Amniotic stem cell (primary cell): Measurements from ENCODE around the gene NHSL1.

Experiments
- DNase-seq: peaks from one replicate; lab custom pipeline; 2025; lab: John Stamatoyannopoulos, UW

Gene NHSL1

DNA sequence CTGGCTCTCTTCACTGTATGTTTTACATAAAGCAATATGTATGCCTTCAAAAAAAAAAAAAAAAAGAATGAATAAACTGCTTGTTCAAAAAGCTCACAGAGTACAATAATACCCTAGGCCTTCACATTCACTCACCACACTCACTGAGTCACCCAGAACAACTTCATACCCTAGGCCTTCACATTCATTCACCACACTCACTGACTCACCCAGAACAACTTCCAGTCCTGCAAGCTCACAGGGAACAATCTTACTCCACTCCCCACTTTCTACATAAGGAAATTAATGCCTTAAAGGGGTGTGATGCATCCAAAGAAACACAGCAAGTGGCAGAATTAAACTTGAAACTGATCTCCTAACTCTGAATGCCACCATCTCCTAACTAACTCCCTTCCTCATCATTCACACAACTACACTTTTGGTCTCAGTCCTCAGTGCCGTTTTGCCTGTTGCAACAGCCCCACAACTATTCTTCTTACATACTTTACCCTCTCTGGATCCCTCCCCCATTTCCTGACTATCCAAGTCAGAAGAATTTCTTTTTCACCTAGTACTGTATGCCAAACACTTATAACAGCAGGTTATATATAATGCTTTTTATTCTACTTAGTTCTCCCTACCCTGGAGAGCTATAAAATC is 34.2 kb downstream of the NHSL1 start:
- peak; percentile 59 for DNase-seq

DNA sequence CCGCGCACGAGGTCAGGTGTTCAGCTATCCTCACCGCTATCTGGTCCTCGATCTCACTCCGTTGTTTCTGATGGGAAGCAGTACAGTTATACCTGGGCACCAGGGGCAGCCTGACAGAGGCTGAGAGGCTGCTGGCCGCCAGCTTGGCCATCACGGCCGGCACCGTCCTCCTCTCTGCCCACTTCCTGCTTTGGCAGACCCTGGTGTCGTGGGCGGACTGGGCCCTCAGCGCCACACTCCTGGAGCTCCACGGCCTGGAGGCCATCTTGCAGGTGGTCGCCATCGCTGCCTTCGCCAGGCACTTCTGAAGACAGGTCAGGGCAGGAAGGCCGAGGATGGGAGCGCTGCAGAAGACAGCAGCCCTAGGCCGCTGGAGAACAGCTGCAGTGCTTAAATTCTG is 35.2 kb downstream of the NHSL1 start:
- DNase-seq: no peak

- DNase-seq: no peak
These were observed 37.6 kb downstream of the NHSL1 start for GRCh38 chr6:138461647-138462046.

GRCh38 chr6:138456401-138456790 is 42.9 kb downstream of the NHSL1 start:
- no peak for DNase-seq

DNA sequence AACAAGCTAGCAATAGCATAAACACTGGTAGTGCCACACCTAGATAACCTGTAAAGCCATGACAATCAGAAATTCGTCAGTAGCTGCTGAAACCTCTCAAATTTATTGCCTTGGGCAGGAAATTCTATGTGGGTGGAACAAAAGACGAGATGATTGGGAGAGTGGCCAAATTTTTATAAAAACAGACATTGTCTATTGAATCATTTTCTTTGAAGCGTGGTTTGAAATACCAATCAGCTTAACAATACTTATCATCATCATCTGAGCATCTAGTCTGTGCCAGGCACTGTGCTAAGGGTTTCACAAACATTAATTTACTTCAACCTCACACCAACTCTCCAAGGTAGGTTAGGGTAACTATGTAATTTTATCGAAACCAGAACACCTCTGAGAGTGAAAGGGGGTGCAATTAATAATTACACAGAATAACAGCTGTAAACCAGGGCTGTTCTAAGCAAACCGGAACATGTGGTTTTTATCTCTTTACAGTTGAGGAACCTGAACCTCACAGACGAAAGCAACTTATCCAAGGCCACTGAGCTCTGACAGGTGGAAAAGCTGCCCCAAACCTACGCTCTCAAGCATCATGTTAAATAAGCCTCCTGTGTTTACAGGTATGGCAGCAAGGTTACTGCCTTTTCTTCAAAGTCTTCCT is 43.4 kb downstream of the NHSL1 start:
- DNase-seq: no peak

- no peak for DNase-seq
These were observed 44.1 kb downstream of the NHSL1 start for GRCh38 chr6:138454981-138455706.

- DNase-seq: no peak
These were observed 48.3 kb downstream of the NHSL1 start for GRCh38 chr6:138451043-138451442.

DNA sequence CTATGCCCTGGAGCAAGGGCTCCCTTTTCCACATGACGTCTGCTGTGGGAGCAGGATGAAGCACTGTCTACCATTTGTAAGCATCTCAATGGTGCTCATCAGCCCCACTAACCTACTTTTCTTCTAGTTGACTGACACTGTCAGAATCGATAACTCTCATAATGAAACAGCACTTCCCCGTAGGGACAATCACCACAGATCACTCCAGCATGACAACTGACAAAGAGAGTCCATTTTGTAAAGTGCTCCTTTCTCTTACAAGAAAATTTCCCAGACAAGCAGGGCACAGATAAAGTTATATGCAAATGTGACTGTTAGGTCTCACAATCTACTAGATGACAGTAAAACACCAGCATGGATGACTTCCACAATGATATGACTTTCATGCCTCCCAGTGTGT is 48.8 kb downstream of the NHSL1 start:
- no peak for DNase-seq

GRCh38 chr6:138446821-138447220 is 52.5 kb downstream of the NHSL1 start:
- DNase-seq: no peak

DNA sequence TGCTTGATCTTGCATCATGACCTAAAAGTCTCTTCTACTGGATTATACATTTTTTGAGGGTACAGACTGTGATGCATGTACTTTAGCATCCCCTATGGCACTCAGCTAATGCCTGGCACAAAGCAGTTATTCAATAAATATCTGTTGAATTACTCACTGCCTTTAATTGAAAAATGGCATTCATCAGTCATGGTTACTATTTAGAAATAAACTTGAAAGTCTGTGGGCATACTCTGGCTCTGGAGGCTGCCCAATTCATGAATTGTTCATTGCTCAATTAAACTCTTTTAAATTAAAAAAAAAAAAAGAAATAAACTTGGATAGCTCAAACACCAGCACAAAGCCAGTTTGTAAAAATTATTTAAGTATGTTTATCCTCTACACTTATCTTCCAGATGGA is 55.3 kb downstream of the NHSL1 start:
- DNase-seq: no peak

GRCh38 chr6:138442663-138443062 is 56.6 kb downstream of the NHSL1 start:
- DNase-seq: no peak

DNA sequence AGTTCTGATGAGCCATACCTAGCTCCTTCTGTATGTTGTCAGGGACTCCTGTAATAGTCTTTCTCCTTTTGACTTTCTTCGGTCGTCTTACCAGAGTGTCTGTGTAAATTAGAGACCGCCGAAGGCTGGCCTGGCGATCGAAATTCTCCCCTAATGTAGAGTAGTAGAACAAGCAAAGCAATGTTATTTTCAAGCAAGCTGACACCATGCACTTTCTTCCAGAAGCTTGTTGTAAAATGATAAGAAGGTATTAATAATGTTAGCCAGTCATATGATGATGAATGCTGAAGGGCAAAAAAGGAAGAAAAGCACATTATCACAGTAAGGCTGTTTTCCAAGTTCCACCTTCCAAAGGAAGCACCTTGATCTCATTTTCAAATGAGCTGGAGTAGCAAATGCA is 57.3 kb downstream of the NHSL1 start:
- DNase-seq: no peak

- DNase-seq: no peak
These were observed 58.4 kb downstream of the NHSL1 start for GRCh38 chr6:138440758-138441357.

DNA sequence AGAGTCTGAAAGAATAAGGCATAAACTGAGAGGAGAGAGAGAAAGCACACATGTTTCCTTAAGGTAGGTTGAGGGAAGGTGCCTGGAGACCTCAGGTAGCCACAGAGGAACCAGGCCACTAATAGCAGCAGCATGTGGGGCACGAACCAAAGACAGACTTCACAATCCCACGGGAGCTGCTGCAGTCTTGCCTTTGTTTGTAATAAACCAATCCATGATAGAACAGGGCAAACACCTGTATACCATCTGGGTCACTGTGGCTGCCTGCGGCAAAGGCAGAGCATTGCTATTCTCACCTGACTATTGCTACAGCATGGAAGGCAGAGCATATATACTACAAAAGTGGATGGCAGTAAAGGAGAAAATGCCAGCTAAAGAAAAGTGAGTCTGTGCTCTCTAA is 59.0 kb downstream of the NHSL1 start:
- no peak for DNase-seq

DNA sequence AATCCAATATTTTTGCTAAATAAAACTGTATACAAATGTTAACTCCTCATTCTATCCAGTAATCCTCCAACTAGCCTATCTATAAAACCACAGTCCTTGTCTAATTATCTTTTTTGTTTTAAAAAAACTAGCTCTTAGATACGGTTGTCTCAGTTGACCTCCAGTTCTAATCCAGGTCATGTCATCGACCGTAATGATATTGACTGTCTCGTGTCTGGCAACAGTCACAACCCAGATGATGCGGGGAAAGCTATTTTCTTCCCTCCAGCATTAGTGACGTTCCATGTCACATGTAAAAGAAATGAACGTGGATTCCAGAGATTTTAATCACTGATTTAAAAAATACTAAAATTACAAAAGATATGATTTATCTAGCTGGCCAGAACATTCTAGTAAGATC is 59.7 kb downstream of the NHSL1 start:
- no peak for DNase-seq

DNA sequence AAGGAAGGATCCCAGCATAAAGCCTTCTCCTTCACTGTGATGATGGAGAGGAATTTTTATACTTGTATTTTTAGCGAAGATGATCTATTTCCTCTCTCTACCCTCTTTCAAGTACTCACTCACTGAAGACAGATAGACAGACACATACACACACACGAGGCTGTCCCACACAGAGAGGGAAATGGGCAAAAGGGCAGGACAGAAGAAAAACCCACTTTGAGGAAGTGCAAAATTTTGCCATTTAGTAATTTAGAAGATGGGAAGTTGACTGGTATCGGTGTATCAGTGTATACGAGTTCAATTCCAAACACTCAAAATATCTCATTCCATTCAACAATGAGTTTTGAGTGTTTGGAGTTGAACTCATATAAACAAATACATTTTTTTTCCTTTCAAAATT is 64.4 kb downstream of the NHSL1 start:
- no peak for DNase-seq

DNA sequence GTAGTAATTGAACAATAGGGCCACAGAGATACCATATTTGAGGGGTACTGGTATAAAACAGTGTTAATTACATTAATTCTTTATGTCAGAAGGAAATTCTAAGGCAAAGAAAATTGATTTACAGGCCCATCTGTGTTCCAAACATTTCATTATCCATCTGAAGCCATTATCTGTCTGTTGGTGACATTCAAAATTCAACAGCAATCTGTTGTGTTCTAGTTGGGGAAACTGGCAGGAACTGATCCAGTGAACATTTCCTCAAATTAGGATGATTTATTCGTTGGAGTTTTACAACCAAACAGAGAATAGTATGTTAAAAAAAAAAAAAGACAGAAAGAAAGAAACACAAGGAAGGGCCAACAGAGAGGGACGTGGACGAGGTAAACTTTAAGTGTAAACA is 65.2 kb downstream of the NHSL1 start:
- DNase-seq: no peak

DNA sequence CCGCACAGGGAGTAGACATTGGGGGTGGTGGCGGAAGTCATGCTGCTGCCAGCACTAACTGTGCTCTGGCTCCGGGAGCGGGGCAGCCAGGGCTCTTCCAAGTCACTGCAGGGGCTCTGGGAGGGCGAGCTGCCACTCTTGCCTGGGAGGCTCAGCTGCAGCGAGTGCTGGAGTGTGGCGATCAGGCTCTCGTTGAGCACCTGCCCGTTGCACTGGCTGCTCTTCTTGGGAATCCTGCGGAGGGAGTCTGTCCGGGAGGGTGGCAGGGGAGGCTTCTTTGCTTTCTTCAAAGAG is 67.3 kb downstream of the NHSL1 start:
- DNase-seq: no peak

DNA sequence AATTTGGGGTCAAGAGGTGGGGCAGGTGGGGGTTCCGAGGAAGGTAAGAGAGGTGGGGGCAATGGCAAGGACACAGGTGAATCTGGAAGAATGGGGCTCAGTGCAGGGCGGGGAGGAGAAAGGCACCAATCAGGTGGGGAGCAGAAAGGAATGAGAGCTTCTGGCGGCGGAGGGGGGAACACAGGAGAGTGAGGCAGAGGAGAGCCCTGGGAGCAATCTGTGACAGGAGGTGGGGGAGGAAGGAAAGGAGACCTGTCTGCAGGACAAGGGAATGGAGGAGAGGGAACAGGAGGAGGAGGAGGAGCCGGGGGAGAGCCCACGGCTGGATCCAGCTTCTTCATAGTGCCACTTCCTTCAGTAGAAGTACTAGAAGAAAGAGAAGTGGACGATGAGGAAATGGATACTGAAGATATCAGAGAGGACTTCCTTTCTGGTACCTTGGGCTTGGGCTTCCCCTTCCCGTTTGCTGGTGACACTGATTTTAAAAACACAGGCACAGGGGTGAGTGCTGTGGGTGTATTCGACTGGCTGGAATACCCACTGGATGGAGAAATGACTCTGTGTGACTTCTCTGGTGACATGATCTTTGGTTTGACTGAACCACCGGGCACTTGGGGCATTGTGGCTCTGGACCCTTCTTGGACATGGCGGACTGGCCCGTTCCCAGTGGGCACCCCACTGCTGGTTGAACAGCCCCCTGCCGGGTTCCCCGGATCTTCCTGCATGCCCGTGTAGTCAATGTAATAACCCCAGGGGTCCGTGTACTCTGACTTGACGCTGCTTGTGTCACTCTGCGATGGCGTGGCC is 67.8 kb downstream of the NHSL1 start:
- no peak for DNase-seq

GRCh38 chr6:138430361-138431145 is 68.7 kb downstream of the NHSL1 start:
- DNase-seq: no peak

GRCh38 chr6:138429761-138430160 is 69.5 kb downstream of the NHSL1 start:
- no peak for DNase-seq
